HEK293 (cell line): ENCODE data around the gene AGMO.

ENCODE experiments used
- CTCF ChIA-PET: fragments of 350-600 bp; formaldehyde crosslinking; extraction: SDS; loops from one replicate; lab custom pipeline; 2021; ENCODE audit warnings: antibody characterized with exemption; lab: Yijun Ruan, JAX
- POLR2A ChIA-PET: fragments of 300-600 bp; formaldehyde crosslinking; extraction: SDS; loops from one replicate; lab custom pipeline; 2020; ENCODE audit warnings: antibody characterized with exemption, inconsistent platforms; lab: Yijun Ruan, JAX
- H3K27ac ChIP-seq: fragments of 200-500 bp; sonication (Bioruptor generic); 2 replicates; pipeline ENCODE4 v1.5.1; 2014; ENCODE audit warnings: low read depth, low read length, control low read depth, inconsistent platforms; ENCODE audit errors: extremely low read depth
- H3K36me3 ChIP-seq, 2 experiments: fragments of 200-500 bp in 1 of 2; sonication (Bioruptor generic) in 1 of 2; 1 replicate in 1 of 2; 2 replicates in 1 of 2; pipeline ENCODE4 v1.5.1; 2014 to 2017; ENCODE audit warnings: inconsistent platforms in 2 of 2, low read length in 2 of 2; ENCODE audit not compliant: control insufficient read depth in 2 of 2, insufficient read depth in 1 of 2
- H3K4me1 ChIP-seq: fragments of 200-500 bp; sonication (Bioruptor generic); 2 replicates; pipeline ENCODE4 v1.5.1; 2014; ENCODE audit warnings: mild to moderate bottlenecking, low read length, inconsistent platforms; ENCODE audit not compliant: control insufficient read depth, insufficient read depth
- H3K4me3 ChIP-seq: 2 replicates; pipeline ENCODE4 v1.5.1; 2011; ENCODE audit warnings: low read depth, mild to moderate bottlenecking, control low read depth, low read length, moderate library complexity
- H3K9me3 ChIP-seq: fragments of 200-500 bp; sonication (Bioruptor generic); 2 replicates; pipeline ENCODE4 v1.5.1; 2014; ENCODE audit warnings: low read depth, low read length, inconsistent platforms; ENCODE audit not compliant: control insufficient read depth, insufficient read depth
- GLIS1 ChIP-seq: fragments of 450-650 bp; formaldehyde crosslinking; IDR thresholded peaks from 2 replicates; pipeline ENCODE4 v1.5.1; 2016; ENCODE audit warnings: missing biosample characterization, missing genetic modification characterization
- HOXD13 ChIP-seq: sonication (generic); formaldehyde crosslinking; IDR thresholded peaks from 2 replicates; pipeline ENCODE4 v1.8.0; 2022; ENCODE audit warnings: missing genetic modification reagents, borderline replicate concordance
- MZF1 ChIP-seq: fragments of 450-650 bp; formaldehyde crosslinking; IDR thresholded peaks from 2 replicates; pipeline ENCODE4 v1.5.1; 2017; ENCODE audit warnings: missing biosample characterization, missing genetic modification characterization, borderline replicate concordance
- WT1 ChIP-seq: fragments of 450-650 bp; formaldehyde crosslinking; IDR thresholded peaks from 2 replicates; pipeline ENCODE4 v1.5.1; 2016; ENCODE audit warnings: missing biosample characterization, missing genetic modification characterization
- ZBTB1 ChIP-seq: fragments of 450-650 bp; formaldehyde crosslinking; IDR thresholded peaks from 2 replicates; pipeline ENCODE4 v1.5.1; 2016; ENCODE audit warnings: missing biosample characterization, missing genetic modification characterization
- ZFP3 ChIP-seq: fragments of 450-650 bp; formaldehyde crosslinking; IDR thresholded peaks from 2 replicates; pipeline ENCODE4 v1.5.1; 2016; ENCODE audit warnings: low read depth, missing biosample characterization, missing genetic modification characterization
- ZFP69B ChIP-seq: fragments of 450-650 bp; formaldehyde crosslinking; IDR thresholded peaks from 2 replicates; pipeline ENCODE4 v1.5.1; 2016; ENCODE audit warnings: missing biosample characterization, missing genetic modification characterization
- ZNF362 ChIP-seq: fragments of 450-650 bp; formaldehyde crosslinking; IDR thresholded peaks from 2 replicates; pipeline ENCODE4 v1.5.1; 2016; ENCODE audit warnings: missing biosample characterization, missing genetic modification characterization
- ZNF513 ChIP-seq: fragments of 450-650 bp; IDR thresholded peaks from 2 replicates; pipeline ENCODE4 v1.5.1; 2018; ENCODE audit warnings: missing biosample characterization, missing genetic modification characterization
- ZNF530 ChIP-seq: fragments of 450-650 bp; formaldehyde crosslinking; IDR thresholded peaks from 2 replicates; pipeline ENCODE4 v1.5.1; 2016; ENCODE audit warnings: low read depth, missing biosample characterization, missing genetic modification characterization
- ZNF548 ChIP-seq: fragments of 450-650 bp; formaldehyde crosslinking; IDR thresholded peaks from 2 replicates; pipeline ENCODE4 v1.5.1; 2016; ENCODE audit warnings: missing biosample characterization, missing genetic modification characterization
- ZNF837 ChIP-seq: fragments of 450-650 bp; formaldehyde crosslinking; IDR thresholded peaks from 2 replicates; pipeline ENCODE4 v1.5.1; 2016; ENCODE audit warnings: missing biosample characterization, missing genetic modification characterization
- TF ChIP-seq, protein P1 (sequence below): fragments of 450-650 bp; formaldehyde crosslinking; IDR thresholded peaks from 2 replicates; pipeline ENCODE4 v1.5.1; 2016; ENCODE audit warnings: missing biosample characterization, missing genetic modification characterization, low read depth
- TF ChIP-seq, protein P2 (sequence below): fragments of 450-650 bp; formaldehyde crosslinking; IDR thresholded peaks from 2 replicates; pipeline ENCODE4 v1.5.1; 2017; ENCODE audit warnings: missing biosample characterization, missing genetic modification characterization
- TF ChIP-seq, protein P3 (sequence below): fragments of 450-650 bp; formaldehyde crosslinking; IDR thresholded peaks from 2 replicates; pipeline ENCODE4 v1.5.1; 2016; ENCODE audit warnings: missing biosample characterization, missing genetic modification characterization

The AGMO gene

GRCh38 chr7:15402436-15403136 is 159.2 kb downstream of the AGMO start:
- ChIA-PET POLR2A (no interaction called here), CTCF (no interaction called here)
- no peak overlapping the region for H3K27ac ChIP-seq
- no peak overlapping the region for H3K4me3 ChIP-seq
- TF ChIP-seq, protein P1, sequence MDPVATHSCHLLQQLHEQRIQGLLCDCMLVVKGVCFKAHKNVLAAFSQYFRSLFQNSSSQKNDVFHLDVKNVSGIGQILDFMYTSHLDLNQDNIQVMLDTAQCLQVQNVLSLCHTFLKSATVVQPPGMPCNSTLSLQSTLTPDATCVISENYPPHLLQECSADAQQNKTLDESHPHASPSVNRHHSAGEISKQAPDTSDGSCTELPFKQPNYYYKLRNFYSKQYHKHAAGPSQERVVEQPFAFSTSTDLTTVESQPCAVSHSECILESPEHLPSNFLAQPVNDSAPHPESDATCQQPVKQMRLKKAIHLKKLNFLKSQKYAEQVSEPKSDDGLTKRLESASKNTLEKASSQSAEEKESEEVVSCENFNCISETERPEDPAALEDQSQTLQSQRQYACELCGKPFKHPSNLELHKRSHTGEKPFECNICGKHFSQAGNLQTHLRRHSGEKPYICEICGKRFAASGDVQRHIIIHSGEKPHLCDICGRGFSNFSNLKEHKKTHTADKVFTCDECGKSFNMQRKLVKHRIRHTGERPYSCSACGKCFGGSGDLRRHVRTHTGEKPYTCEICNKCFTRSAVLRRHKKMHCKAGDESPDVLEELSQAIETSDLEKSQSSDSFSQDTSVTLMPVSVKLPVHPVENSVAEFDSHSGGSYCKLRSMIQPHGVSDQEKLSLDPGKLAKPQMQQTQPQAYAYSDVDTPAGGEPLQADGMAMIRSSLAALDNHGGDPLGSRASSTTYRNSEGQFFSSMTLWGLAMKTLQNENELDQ (tag by site-specific recombination): no peak
- no peak for TF ChIP-seq ZNF530 (tag by site-specific recombination)
- no peak for TF ChIP-seq ZFP69B (tag by site-specific recombination)
- no peak for TF ChIP-seq ZBTB1 (tag by site-specific recombination)
- TF ChIP-seq WT1: no peak
- TF ChIP-seq ZNF548 (tag by site-specific recombination): no peak
- TF ChIP-seq ZNF362: no peak
- no peaks in the 10 kb centered on the region for H3K9me3 ChIP-seq
- no peaks in the 10 kb centered on the region for H3K4me1 ChIP-seq
- H3K36me3 ChIP-seq: no peaks in the 10 kb centered on the region

DNA sequence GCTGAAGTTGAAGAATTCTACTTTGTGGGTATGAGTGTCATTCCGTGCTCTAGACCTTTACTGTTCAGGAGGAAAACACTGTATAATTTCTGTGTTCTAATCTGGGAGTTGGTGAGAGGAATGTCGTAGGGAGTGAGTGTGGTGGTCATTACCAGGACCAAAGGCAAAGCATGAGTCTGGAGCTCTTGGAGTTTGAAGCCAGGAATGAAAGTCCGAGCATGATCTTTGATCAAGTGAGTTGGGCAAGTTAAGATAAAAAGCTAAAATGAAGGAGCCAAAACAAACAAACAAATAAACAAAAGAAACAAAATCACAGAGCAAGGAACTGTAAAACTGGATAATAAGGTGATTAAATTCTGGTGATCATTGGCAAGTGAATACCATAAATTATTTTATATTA is 161.4 kb downstream of the AGMO start:
- TF ChIP-seq MZF1 (tag by site-specific recombination) (no peak), ZFP3 (no peak), ZNF837 (tag by site-specific recombination) (no peak), HOXD13 (CRISPR knock-in tag) (no peak), GLIS1 (tag by site-specific recombination) (no peak), ZNF513 (tag by site-specific recombination) (no peak)
- TF ChIP-seq, protein P2, sequence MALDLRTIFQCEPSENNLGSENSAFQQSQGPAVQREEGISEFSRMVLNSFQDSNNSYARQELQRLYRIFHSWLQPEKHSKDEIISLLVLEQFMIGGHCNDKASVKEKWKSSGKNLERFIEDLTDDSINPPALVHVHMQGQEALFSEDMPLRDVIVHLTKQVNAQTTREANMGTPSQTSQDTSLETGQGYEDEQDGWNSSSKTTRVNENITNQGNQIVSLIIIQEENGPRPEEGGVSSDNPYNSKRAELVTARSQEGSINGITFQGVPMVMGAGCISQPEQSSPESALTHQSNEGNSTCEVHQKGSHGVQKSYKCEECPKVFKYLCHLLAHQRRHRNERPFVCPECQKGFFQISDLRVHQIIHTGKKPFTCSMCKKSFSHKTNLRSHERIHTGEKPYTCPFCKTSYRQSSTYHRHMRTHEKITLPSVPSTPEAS (tag by site-specific recombination): no peak
- TF ChIP-seq, protein P3, sequence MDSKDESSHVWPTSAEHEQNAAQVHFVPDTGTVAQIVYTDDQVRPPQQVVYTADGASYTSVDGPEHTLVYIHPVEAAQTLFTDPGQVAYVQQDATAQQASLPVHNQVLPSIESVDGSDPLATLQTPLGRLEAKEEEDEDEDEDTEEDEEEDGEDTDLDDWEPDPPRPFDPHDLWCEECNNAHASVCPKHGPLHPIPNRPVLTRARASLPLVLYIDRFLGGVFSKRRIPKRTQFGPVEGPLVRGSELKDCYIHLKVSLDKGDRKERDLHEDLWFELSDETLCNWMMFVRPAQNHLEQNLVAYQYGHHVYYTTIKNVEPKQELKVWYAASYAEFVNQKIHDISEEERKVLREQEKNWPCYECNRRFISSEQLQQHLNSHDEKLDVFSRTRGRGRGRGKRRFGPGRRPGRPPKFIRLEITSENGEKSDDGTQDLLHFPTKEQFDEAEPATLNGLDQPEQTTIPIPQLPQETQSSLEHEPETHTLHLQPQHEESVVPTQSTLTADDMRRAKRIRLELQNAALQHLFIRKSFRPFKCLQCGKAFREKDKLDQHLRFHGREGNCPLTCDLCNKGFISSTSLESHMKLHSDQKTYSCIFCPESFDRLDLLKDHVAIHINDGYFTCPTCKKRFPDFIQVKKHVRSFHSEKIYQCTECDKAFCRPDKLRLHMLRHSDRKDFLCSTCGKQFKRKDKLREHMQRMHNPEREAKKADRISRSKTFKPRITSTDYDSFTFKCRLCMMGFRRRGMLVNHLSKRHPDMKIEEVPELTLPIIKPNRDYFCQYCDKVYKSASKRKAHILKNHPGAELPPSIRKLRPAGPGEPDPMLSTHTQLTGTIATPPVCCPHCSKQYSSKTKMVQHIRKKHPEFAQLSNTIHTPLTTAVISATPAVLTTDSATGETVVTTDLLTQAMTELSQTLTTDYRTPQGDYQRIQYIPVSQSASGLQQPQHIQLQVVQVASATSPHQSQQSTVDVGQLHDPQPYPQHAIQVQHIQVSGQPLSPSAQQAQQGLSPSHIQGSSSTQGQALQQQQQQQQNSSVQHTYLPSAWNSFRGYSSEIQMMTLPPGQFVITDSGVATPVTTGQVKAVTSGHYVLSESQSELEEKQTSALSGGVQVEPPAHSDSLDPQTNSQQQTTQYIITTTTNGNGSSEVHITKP (tag by site-specific recombination): no peak
- CTCF ChIA-PET: no interaction called here
- POLR2A ChIA-PET: no interaction called here
- H3K4me3 ChIP-seq: no peak overlapping the region
- no peaks in the 10 kb centered on the region for H3K4me1 ChIP-seq
- H3K36me3 ChIP-seq: no peaks in the 10 kb centered on the region
- H3K27ac ChIP-seq: no peak overlapping the region
- no peaks in the 10 kb centered on the region for H3K9me3 ChIP-seq
